ENCODE results near the gene VPS13C.

VPS13C gene

GRCh38 chr15:61816856-61817255 lies 243.4 kb downstream of the VPS13C start:
- in situ Hi-C loops (cut with MboI; ENCODE audit: low sequenced_read_pairs, unreplicated experiment): no loop called here
- TF ChIP-seq CTCF (IDR thresholded peaks at IDR 0.05; ENCODE audit: borderline replicate concordance, control extremely low read depth, extremely low read depth, insufficient read depth, missing control alignments): no peak
- DNase-seq (ENCODE audit: low spot score): no peak

GRCh38 chr15:61815356-61816083 lies 244.7 kb downstream of the VPS13C start:
- DNase-seq (ENCODE audit: low spot score): no peak
- no peak for TF ChIP-seq CTCF (IDR thresholded peaks at IDR 0.05; ENCODE audit: borderline replicate concordance, control extremely low read depth, extremely low read depth, insufficient read depth, missing control alignments)
- in situ Hi-C loops (cut with MboI; ENCODE audit: low sequenced_read_pairs, unreplicated experiment): no loop called here

- in situ Hi-C loops (cut with MboI; ENCODE audit: low sequenced_read_pairs, unreplicated experiment): no loop called here
- no peak for DNase-seq (ENCODE audit: low spot score)
- no peak for TF ChIP-seq CTCF (IDR thresholded peaks at IDR 0.05; ENCODE audit: borderline replicate concordance, control extremely low read depth, extremely low read depth, insufficient read depth, missing control alignments)
These were observed 247.8 kb downstream of the VPS13C start for GRCh38 chr15:61812476-61812875.

DNA sequence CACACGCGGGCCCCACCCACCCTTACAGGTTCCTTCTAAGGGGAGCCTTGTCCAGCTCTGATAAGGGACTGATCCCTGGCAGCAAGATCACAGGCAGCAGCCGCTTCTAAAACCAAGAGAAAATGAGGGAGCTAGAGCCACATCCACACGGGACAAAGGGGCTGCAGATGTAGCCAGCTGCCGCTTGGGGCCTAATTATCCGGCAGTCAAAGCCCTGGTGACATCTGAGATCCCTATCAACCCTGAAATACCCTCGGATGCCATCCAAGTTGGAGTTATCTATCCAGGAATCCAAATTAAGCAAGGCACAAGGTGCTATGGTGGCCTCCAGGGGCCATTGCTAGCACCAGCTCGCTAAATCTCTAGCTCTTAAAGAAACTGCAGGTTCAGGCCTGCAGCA lies 248.3 kb downstream of the VPS13C start:
- in situ Hi-C loops (cut with MboI; ENCODE audit: low sequenced_read_pairs, unreplicated experiment): no loop called here
- no peak for TF ChIP-seq CTCF (IDR thresholded peaks at IDR 0.05; ENCODE audit: borderline replicate concordance, control extremely low read depth, extremely low read depth, insufficient read depth, missing control alignments)
- DNase-seq (ENCODE audit: low spot score): no peak

DNA sequence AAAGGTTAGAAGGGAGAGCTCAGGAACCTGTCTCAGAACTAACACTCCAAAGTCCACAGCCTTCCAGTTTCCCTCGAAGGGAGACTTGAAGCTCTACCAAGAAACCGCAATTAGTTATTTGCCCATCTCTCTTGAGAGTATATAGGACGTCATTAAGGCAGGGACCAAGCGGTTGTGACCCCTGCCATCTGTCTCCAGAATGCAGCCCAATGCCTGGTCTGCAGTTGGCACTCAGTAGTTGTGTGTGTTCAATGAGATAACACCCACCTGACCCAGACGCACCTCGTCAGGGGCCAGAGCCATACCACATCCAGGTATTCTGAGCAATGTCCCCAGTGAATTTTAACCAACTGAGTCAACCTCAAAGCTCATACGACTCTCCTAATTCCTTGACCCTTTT lies 251.0 kb downstream of the VPS13C start:
- DNase-seq (ENCODE audit: low spot score): no peak
- in situ Hi-C loops (cut with MboI; ENCODE audit: low sequenced_read_pairs, unreplicated experiment): no loop called here
- no peak for TF ChIP-seq CTCF (IDR thresholded peaks at IDR 0.05; ENCODE audit: borderline replicate concordance, control extremely low read depth, extremely low read depth, insufficient read depth, missing control alignments)

DNA sequence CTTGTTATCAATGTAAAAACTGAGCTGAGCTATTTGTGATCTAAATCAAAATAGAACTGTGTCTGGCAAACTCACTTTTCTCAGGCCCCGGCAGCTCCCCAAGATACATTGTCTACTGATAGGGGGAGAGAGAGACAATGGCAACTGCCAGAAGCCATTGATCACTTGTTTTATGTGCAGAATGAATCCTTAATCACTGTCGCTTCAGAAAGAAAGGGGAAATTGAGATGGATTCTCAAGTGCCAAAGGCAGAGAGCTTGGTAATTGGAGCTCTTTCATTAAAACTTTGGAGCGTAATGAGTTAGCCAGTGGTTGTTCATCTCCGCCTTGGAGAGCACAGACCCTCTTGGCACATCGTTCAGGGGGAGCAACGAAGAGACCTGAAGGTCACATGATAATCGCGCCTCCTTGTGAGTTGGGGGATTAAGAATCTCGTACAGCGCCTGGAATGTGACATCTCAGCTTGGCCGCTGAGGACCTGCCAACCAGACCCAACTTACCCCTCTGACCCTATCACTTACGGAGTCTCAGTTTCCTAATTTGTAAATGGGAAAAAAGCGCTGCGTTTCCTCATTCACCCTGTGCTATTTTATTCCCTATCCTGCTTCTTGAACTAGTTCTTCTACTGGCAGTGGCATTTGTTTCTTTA lies 252.8 kb downstream of the VPS13C start:
- no peak for DNase-seq (ENCODE audit: low spot score)
- in situ Hi-C loops (cut with MboI; ENCODE audit: low sequenced_read_pairs, unreplicated experiment): no loop called here

More for the DNA sequence above, 252.8 kb downstream of the VPS13C start:
- no peak for TF ChIP-seq CTCF (IDR thresholded peaks at IDR 0.05; ENCODE audit: borderline replicate concordance, control extremely low read depth, extremely low read depth, insufficient read depth, missing control alignments)
